OCI-LY1 (cell line): ENCODE results near the gene FGA.

Experiments used
- H2AFZ ChIP-seq: fragments of 200-600 bp; sonication (generic), shearing (Covaris generic); 2 replicates; pipeline ENCODE4 v1.6.0; 2014; ENCODE audit warnings: antibody characterized with exemption, mild to moderate bottlenecking, low read length
- H3F3A ChIP-seq: fragments of 200-600 bp; sonication (generic), shearing (Covaris generic); 2 replicates; pipeline ENCODE4 v1.6.0; 2014; ENCODE audit warnings: mild to moderate bottlenecking, antibody characterized with exemption, low read length, moderate library complexity; ENCODE audit not compliant: insufficient read depth
- H3K27ac ChIP-seq: fragments of 200-600 bp; sonication (generic); 2 replicates; pipeline ENCODE4 v1.5.1; 2014; ENCODE audit warnings: low read length, mixed run types, mild to moderate bottlenecking, low read depth; ENCODE audit not compliant: poor library complexity, severe bottlenecking
- H3K27me3 ChIP-seq: fragments of 200-600 bp; sonication (generic); 2 replicates; pipeline ENCODE4 v1.6.0; 2014; ENCODE audit warnings: antibody characterized with exemption, mild to moderate bottlenecking, low read length, moderate library complexity; ENCODE audit not compliant: insufficient read depth
- H3K36me3 ChIP-seq: fragments of 200-600 bp; sonication (generic); 2 replicates; pipeline ENCODE4 v1.6.1; 2014; ENCODE audit warnings: mild to moderate bottlenecking, antibody characterized with exemption, low read length, moderate library complexity, mixed read lengths; ENCODE audit not compliant: insufficient read depth
- H3K4me1 ChIP-seq: fragments of 200-600 bp; sonication (generic); 2 replicates; pipeline ENCODE4 v1.5.1; 2014; ENCODE audit warnings: mild to moderate bottlenecking, low read length, moderate library complexity; ENCODE audit not compliant: insufficient read depth, severe bottlenecking
- H3K4me2 ChIP-seq: fragments of 200-600 bp; sonication (generic), shearing (Covaris generic); 2 replicates; pipeline ENCODE4 v1.6.1; 2014; ENCODE audit warnings: low read length
- H3K4me3 ChIP-seq: fragments of 200-600 bp; sonication (generic); 2 replicates; pipeline ENCODE4 v1.5.1; 2014; ENCODE audit warnings: low read length, low read depth, mild to moderate bottlenecking, mixed read lengths; ENCODE audit not compliant: poor library complexity, severe bottlenecking
- H3K79me2 ChIP-seq: fragments of 200-600 bp; shearing (Covaris generic); 2 replicates; pipeline ENCODE4 v1.6.1; 2016; ENCODE audit warnings: mixed run types, low read length, mixed read lengths; ENCODE audit not compliant: insufficient read depth
- H3K9ac ChIP-seq: fragments of 200-600 bp; sonication (generic), shearing (Covaris generic); 2 replicates; pipeline ENCODE4 v1.6.1; 2014; ENCODE audit warnings: mild to moderate bottlenecking, low read length, mixed read lengths
- H3K9me2 ChIP-seq: fragments of 200-600 bp; sonication (generic), shearing (Covaris generic); 2 replicates; pipeline ENCODE4 v1.6.1; 2014; ENCODE audit warnings: low read depth, mild to moderate bottlenecking, low read length, mixed read lengths
- H3K9me3 ChIP-seq: fragments of 200-600 bp; shearing (Covaris generic); 2 replicates; pipeline ENCODE4 v1.6.1; 2014; ENCODE audit warnings: low read length, mixed read lengths
- H4K20me1 ChIP-seq: fragments of 200-600 bp; sonication (generic), shearing (Covaris generic); 2 replicates; pipeline ENCODE4 v1.6.0; 2016; ENCODE audit warnings: mild to moderate bottlenecking, low read length; ENCODE audit not compliant: insufficient read depth
- CTCF ChIP-seq: fragments of 200-600 bp; sonication (generic), shearing (Covaris generic); IDR thresholded peaks from 2 replicates; pipeline ENCODE4 v1.5.1; 2017; ENCODE audit warnings: mild to moderate bottlenecking, antibody characterized with exemption, low read length, moderate library complexity, mixed read lengths
- EZH2 ChIP-seq: fragments of 200-600 bp; sonication (generic), shearing (Covaris generic); IDR thresholded peaks from 2 replicates; pipeline ENCODE4 v1.8.0; 2017; ENCODE audit warnings: borderline replicate concordance, mixed run types, mild to moderate bottlenecking, antibody characterized with exemption, low read length, moderate library complexity, mixed read lengths

FGA gene

GRCh38 chr4:154582723-154583122 is 7.8 kb downstream of the FGA start:
- Histone ChIP-seq H3K9ac (no peak overlapping the region), H2AFZ (no peak overlapping the region), H3K4me3 (no peak overlapping the region), H3K27ac (no peak overlapping the region), H3K79me2 (no peaks in the 10 kb centered on the region), H3K27me3 (no peaks in the 10 kb centered on the region), H3K4me1 (no peaks in the 10 kb centered on the region), H3K9me3 (no peaks in the 10 kb centered on the region), H3K36me3 (no peaks in the 10 kb centered on the region), H3K9me2 (no peaks in the 10 kb centered on the region), H3K4me2 (no peak overlapping the region), H4K20me1 (no peaks in the 10 kb centered on the region), H3F3A (no peaks in the 10 kb centered on the region)
- TF ChIP-seq EZH2 (no peak), CTCF (no peak)

GRCh38 chr4:154579927-154580326 is 10.6 kb downstream of the FGA start:
- Histone ChIP-seq H3K27me3 (no peaks in the 10 kb centered on the region), H3K9ac (no peak overlapping the region), H3K4me2 (no peak overlapping the region), H3F3A (no peaks in the 10 kb centered on the region), H3K9me2 (no peaks in the 10 kb centered on the region), H3K27ac (no peak overlapping the region), H3K4me1 (no peaks in the 10 kb centered on the region), H2AFZ (no peak overlapping the region), H3K36me3 (no peaks in the 10 kb centered on the region), H3K4me3 (no peak overlapping the region), H3K9me3 (no peaks in the 10 kb centered on the region), H3K79me2 (no peaks in the 10 kb centered on the region), H4K20me1 (no peaks in the 10 kb centered on the region)
- TF ChIP-seq CTCF = no peak
- no peak for TF ChIP-seq EZH2

- Histone ChIP-seq H3K4me1 (no peaks in the 10 kb centered on the region), H3K27me3 (no peaks in the 10 kb centered on the region), H3K4me2 (no peak overlapping the region), H3K9ac (no peak overlapping the region), H3K9me2 (no peaks in the 10 kb centered on the region), H3K79me2 (no peaks in the 10 kb centered on the region), H3K27ac (no peak overlapping the region), H4K20me1 (no peaks in the 10 kb centered on the region), H3K9me3 (no peaks in the 10 kb centered on the region), H3K4me3 (no peak overlapping the region), H3K36me3 (no peaks in the 10 kb centered on the region), H3F3A (no peaks in the 10 kb centered on the region), H2AFZ (no peak overlapping the region)
- no peak for TF ChIP-seq CTCF
- TF ChIP-seq EZH2 = no peak
These were observed 11.6 kb downstream of the FGA start for GRCh38 chr4:154578919-154579318.
